GM12878 (cell line): ENCODE results near the gene C2orf92. TPM values are rescaled to one million over a fixed set of nuclear protein-coding genes. Genes with fewer than 3 reads are reported as not detected.

Source experiments
- CBX3 ChIP-seq: fragments of 200-600 bp; sonication (generic); IDR thresholded peaks from 2 replicates; pipeline ENCODE4 v1.6.1; 2016; ENCODE audit warnings: low read depth, borderline replicate concordance
- EGR1 ChIP-seq, 2 experiments: IDR thresholded peaks; 1 replicate in 1 of 2; 2 replicates in 1 of 2; pipeline ENCODE4 v1.6.1; 2011 to 2012; ENCODE audit warnings: low read depth in 2 of 2, low read length in 2 of 2, borderline replicate concordance in 1 of 2, mild to moderate bottlenecking in 1 of 2, moderate library complexity in 1 of 2
- ESRRA ChIP-seq: IDR thresholded peaks from 2 replicates; pipeline ENCODE4 v1.6.1; 2012; ENCODE audit warnings: mild to moderate bottlenecking, low read length, improper control_type of control experiment
- ETV6 ChIP-seq, 2 experiments: fragments of 450-650 bp in 1 of 2; IDR thresholded peaks in 1 of 2; conservative IDR thresholded peaks in 1 of 2; 2 replicates each; pipeline ENCODE4 v1.6.1; 2014; ENCODE audit warnings: antibody characterized with exemption in 1 of 2, borderline replicate concordance in 1 of 2, low read depth in 1 of 2, mild to moderate bottlenecking in 1 of 2, moderate library complexity in 1 of 2
- MTA3 ChIP-seq: IDR thresholded peaks from 2 replicates; pipeline ENCODE4 v1.6.1; 2012; ENCODE audit warnings: low read length, inconsistent platforms, borderline replicate concordance
- NFIC ChIP-seq: IDR thresholded peaks from 2 replicates; pipeline ENCODE4 v1.6.1; 2012; ENCODE audit warnings: low read depth, mild to moderate bottlenecking, inconsistent platforms, low read length, moderate library complexity
- PAX8 ChIP-seq: fragments of 450-650 bp; IDR thresholded peaks from 2 replicates; pipeline ENCODE4 v1.6.1; 2017; ENCODE audit warnings: mild to moderate bottlenecking, moderate library complexity
- POLR2AphosphoS5 ChIP-seq: IDR thresholded peaks from 2 replicates; pipeline ENCODE4 v1.6.1; 2011; ENCODE audit warnings: mild to moderate bottlenecking, low read length, inconsistent platforms
- RBBP5 ChIP-seq: fragments of 200-600 bp; sonication (generic); conservative IDR thresholded peaks from 2 replicates; pipeline ENCODE4 v1.6.1; 2016
- RUNX3 ChIP-seq: IDR thresholded peaks from 2 replicates; pipeline ENCODE4 v1.6.1; 2012; ENCODE audit warnings: low read length, inconsistent platforms
- SIN3A ChIP-seq: IDR thresholded peaks from 2 replicates; pipeline ENCODE4 v1.6.1; 2012; ENCODE audit warnings: low read depth, low read length, improper control_type of control experiment
- TBL1XR1 ChIP-seq: IDR thresholded peaks from 2 replicates; pipeline ENCODE4 v1.6.1; 2012; ENCODE audit warnings: low read depth, low read length, improper control_type of control experiment
- TCF7 ChIP-seq: IDR thresholded peaks from 2 replicates; pipeline ENCODE4 v1.6.1; 2014; ENCODE audit warnings: antibody characterized with exemption, borderline replicate concordance
- ZNF217 ChIP-seq: fragments of 450-650 bp; IDR thresholded peaks from 2 replicates; pipeline ENCODE4 v1.6.1; 2017; ENCODE audit warnings: antibody characterized with exemption, mild to moderate bottlenecking
- polyA plus RNA-seq, 11 experiments: library from polyadenylated mRNA; depleted of rRNA in 4 of 11; unstranded in 6 of 11; stranded (reverse) in 5 of 11; fragments of >200 nt; fragmentation: Nextera tagmentation in 4 of 11; fragmentation: Illumina TruSeq in 1 of 11; extraction: Ambion mirVana in 4 of 11; extraction: Trizol in 1 of 11; gene quantifications; 1 replicate in 1 of 11; 2 replicates in 10 of 11; pipeline versions ENCODE4 v1.2.1 to v1.2.3, GENCODE V29; 2011 to 2016; ENCODE audit warnings: inconsistent platforms in 2 of 11, missing spikeins in 2 of 11, low read depth in 1 of 11
- total RNA-seq, 4 experiments: library from RNA; depleted of rRNA in 3 of 4; stranded (reverse); fragments of >200 nt in 3 of 4; fragmentation: Illumina TruSeq in 1 of 4; extraction: Trizol in 1 of 4; gene quantifications; 2 replicates each; pipeline versions ENCODE4 v1.2.1 to v1.2.3, GENCODE V29; 2013 to 2021
- TF ChIP-seq, protein P1 (sequence below): IDR thresholded peaks from 2 replicates; pipeline ENCODE4 v1.6.1; 2012; ENCODE audit warnings: low read depth, low read length, improper control_type of control experiment
- TF ChIP-seq, protein P2 (sequence below): IDR thresholded peaks from 2 replicates; pipeline ENCODE4 v1.6.1; 2012; ENCODE audit warnings: improper control_type of control experiment, low read depth, low read length; ENCODE audit not compliant: insufficient replicate concordance
- TF ChIP-seq, protein P3 (sequence below): fragments of 150-350 bp; IDR thresholded peaks from 2 replicates; pipeline ENCODE4 v1.6.1; 2016; ENCODE audit warnings: low read depth, low read length
- TF ChIP-seq, protein P4 (sequence below): fragments of 450-650 bp; IDR thresholded peaks from 2 replicates; pipeline ENCODE4 v1.6.1; 2017; ENCODE audit warnings: borderline replicate concordance

C2orf92 gene
- total and polyA plus RNA-seq, 10 of the 15 experiments (the other 5 are each of a cell fraction or from before 2014, with no cell fraction given): 0.40 to 10.1 (median 3.7) TPM

DNA sequence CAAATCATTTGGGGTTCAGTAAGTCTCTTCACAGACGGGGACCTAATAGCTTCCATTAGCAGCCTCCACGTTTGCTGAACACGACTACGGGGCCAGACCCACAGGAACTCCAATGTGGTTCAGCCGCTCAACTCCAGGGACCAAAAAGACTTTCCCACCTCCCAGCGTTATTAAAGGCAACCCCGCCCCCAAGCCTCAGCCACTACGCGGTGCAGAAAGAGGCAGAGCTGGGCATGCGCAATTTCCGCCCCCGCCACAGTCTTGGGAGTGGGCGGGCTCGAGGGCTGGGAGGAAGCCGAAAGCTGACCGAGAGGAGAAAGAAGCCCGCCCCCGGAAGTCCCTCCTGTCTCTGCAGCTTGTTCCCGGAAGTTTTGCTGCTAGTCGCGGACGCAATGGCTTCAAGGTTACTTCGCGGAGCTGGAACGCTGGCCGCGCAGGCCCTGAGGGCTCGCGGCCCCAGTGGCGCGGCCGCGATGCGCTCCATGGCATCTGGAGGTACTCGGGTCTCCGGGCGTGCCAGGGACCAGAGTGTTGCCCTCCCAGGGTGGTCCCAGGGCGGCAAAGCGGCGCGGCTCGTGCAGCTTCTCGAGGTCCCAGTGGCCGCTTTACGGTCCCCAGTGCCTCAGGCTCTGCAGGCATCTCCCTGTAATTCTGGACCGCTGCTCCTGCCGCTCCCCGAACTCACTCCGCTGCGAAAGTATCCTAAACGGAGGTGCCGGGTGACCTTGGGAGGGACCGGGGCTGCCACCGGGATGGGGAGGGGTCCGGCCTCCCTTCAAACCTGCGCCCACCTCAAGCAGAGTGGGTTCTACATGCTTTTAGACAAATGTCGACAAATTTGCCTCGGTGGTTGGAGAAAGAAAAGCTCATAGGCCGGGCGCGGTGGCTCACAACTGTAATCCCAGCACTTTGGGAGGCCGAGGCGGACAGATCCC is 23.6 kb upstream of the C2orf92 start, which contains the start of gene COX5B (continued):
- TF ChIP-seq, protein P1, sequence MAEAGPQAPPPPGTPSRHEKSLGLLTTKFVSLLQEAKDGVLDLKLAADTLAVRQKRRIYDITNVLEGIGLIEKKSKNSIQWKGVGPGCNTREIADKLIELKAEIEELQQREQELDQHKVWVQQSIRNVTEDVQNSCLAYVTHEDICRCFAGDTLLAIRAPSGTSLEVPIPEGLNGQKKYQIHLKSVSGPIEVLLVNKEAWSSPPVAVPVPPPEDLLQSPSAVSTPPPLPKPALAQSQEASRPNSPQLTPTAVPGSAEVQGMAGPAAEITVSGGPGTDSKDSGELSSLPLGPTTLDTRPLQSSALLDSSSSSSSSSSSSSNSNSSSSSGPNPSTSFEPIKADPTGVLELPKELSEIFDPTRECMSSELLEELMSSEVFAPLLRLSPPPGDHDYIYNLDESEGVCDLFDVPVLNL: no peak
- TF ChIP-seq ZNF217 (no peak), POLR2AphosphoS5 (peak; percentile 98), NFIC (no peak), ETV6 (conservative IDR thresholded peaks at IDR 0.05 in 1 of 2, IDR thresholded peaks at IDR 0.05 in 1 of 2; ENCODE audit: borderline replicate concordance in 1 of 2, low read depth in 1 of 2) (peak in 1 of 2 experiments; percentile 81; a peak in 2 of 4 replicates), SIN3A (peak; percentile 25; the same call in 1 of the 2 replicates), TCF7 (no peak), MTA3 (no peak), PAX8 (no peak), ESRRA (no peak; the same call in 1 of the 2 replicates), TBL1XR1 (no peak), RUNX3 (peak; percentile 46), EGR1 (IDR thresholded peaks at IDR 0.05; ENCODE audit: borderline replicate concordance in 1 of 2, low read depth in 2 of 2, low read length in 2 of 2) (peak; percentile 69 to 100), RBBP5 (no peak), CBX3 (no peak)
- TF ChIP-seq, protein P2, sequence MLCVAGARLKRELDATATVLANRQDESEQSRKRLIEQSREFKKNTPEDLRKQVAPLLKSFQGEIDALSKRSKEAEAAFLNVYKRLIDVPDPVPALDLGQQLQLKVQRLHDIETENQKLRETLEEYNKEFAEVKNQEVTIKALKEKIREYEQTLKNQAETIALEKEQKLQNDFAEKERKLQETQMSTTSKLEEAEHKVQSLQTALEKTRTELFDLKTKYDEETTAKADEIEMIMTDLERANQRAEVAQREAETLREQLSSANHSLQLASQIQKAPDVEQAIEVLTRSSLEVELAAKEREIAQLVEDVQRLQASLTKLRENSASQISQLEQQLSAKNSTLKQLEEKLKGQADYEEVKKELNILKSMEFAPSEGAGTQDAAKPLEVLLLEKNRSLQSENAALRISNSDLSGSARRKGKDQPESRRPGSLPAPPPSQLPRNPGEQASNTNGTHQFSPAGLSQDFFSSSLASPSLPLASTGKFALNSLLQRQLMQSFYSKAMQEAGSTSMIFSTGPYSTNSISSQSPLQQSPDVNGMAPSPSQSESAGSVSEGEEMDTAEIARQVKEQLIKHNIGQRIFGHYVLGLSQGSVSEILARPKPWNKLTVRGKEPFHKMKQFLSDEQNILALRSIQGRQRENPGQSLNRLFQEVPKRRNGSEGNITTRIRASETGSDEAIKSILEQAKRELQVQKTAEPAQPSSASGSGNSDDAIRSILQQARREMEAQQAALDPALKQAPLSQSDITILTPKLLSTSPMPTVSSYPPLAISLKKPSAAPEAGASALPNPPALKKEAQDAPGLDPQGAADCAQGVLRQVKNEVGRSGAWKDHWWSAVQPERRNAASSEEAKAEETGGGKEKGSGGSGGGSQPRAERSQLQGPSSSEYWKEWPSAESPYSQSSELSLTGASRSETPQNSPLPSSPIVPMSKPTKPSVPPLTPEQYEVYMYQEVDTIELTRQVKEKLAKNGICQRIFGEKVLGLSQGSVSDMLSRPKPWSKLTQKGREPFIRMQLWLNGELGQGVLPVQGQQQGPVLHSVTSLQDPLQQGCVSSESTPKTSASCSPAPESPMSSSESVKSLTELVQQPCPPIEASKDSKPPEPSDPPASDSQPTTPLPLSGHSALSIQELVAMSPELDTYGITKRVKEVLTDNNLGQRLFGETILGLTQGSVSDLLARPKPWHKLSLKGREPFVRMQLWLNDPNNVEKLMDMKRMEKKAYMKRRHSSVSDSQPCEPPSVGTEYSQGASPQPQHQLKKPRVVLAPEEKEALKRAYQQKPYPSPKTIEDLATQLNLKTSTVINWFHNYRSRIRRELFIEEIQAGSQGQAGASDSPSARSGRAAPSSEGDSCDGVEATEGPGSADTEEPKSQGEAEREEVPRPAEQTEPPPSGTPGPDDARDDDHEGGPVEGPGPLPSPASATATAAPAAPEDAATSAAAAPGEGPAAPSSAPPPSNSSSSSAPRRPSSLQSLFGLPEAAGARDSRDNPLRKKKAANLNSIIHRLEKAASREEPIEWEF: no peak
- TF ChIP-seq, protein P3, sequence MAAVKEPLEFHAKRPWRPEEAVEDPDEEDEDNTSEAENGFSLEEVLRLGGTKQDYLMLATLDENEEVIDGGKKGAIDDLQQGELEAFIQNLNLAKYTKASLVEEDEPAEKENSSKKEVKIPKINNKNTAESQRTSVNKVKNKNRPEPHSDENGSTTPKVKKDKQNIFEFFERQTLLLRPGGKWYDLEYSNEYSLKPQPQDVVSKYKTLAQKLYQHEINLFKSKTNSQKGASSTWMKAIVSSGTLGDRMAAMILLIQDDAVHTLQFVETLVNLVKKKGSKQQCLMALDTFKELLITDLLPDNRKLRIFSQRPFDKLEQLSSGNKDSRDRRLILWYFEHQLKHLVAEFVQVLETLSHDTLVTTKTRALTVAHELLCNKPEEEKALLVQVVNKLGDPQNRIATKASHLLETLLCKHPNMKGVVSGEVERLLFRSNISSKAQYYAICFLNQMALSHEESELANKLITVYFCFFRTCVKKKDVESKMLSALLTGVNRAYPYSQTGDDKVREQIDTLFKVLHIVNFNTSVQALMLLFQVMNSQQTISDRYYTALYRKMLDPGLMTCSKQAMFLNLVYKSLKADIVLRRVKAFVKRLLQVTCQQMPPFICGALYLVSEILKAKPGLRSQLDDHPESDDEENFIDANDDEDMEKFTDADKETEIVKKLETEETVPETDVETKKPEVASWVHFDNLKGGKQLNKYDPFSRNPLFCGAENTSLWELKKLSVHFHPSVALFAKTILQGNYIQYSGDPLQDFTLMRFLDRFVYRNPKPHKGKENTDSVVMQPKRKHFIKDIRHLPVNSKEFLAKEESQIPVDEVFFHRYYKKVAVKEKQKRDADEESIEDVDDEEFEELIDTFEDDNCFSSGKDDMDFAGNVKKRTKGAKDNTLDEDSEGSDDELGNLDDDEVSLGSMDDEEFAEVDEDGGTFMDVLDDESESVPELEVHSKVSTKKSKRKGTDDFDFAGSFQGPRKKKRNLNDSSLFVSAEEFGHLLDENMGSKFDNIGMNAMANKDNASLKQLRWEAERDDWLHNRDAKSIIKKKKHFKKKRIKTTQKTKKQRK: 0 out of 2 replicates have a peak, but pooled peaks have one; percentile 26
- TF ChIP-seq, protein P4, sequence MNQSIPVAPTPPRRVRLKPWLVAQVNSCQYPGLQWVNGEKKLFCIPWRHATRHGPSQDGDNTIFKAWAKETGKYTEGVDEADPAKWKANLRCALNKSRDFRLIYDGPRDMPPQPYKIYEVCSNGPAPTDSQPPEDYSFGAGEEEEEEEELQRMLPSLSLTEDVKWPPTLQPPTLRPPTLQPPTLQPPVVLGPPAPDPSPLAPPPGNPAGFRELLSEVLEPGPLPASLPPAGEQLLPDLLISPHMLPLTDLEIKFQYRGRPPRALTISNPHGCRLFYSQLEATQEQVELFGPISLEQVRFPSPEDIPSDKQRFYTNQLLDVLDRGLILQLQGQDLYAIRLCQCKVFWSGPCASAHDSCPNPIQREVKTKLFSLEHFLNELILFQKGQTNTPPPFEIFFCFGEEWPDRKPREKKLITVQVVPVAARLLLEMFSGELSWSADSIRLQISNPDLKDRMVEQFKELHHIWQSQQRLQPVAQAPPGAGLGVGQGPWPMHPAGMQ: no peak
